ENCODE results near the gene ZNF526. TPM values are rescaled to one million over a fixed set of nuclear protein-coding genes. Genes with fewer than 3 reads are reported as not detected.

Gene ZNF526
- total and polyA plus RNA-seq, 9 of the 15 experiments (the other 6 are each of a cell fraction or from before 2014, with no cell fraction given), result 1.3 to 17.9 (median 6.2) TPM

DNA sequence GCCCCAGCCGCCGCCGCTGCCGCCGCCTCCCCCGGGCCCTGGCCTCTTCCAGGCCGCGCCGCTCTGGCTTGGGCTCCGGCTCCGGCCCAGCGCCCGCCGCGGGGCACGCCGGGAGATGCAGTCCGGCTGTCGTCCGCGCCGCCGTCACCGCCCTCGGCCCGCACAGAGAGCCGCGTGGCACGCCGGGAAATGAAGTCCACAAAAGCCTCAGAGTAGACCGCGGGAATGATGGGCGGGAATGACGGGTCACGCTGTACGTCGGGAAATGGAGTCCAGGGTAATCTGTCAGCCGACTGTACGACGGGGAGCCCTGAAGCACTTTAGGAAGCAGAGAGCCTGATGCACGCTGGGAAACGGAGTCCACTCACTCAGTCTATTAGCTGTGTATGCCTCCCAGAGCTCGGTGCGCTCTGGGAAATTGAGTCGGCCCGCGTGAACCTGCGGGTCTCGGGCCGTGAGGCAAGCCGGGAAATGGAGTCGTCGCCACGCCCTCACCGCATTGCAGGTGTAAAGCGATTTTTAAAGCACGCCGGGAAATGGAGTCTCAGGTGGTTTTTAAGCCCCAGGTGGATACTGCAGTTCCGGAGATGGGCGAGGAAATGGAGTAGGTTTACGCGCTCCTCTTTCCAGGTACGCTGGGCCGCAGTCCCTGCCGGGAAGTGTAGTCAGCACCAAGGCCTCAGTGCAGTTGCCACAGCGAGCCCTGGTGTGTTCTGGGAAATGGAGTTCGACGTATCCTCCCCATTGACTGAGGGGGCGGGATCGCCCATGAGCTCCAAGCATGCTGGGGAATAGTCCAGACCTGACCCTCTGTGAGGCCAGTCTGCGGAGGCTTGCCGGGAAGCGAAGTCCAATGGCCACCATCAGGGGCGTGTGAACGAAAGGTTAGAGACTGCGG is 22.6 kb downstream of the ZNF526 start, which contains the start of gene GSK3A (continued):
- TF ChIP-seq PKNOX1 (IDR thresholded peaks at IDR 0.05) (peak; percentile 97), NFXL1 (CRISPR knock-in tag; IDR thresholded peaks at IDR 0.05) (no peak), CCAR2 (IDR thresholded peaks at IDR 0.05; ENCODE audit: low read depth, low read length) (no peak), TFAP4 (CRISPR knock-in tag; IDR thresholded peaks at IDR 0.05; ENCODE audit: borderline replicate concordance) (peak; percentile 77), ZBTB33 (CRISPR knock-in tag; IDR thresholded peaks at IDR 0.05) (peak; percentile 14; the same call in 1 of the 2 replicates), AFF4 (CRISPR knock-in tag; IDR thresholded peaks at IDR 0.05) (no peak), POLR2A (conservative IDR thresholded peaks at IDR 0.05) (peak; percentile 96), POLR2AphosphoS2 (IDR thresholded peaks at IDR 0.05; ENCODE audit: low read length) (no peak; the same call in 1 of the 2 replicates), SPI1 (IDR thresholded peaks at IDR 0.05; ENCODE audit: borderline replicate concordance, low read depth, low read length) (peak; percentile 21; the same call in 1 of the 2 replicates), SRF (CRISPR knock-in tag; IDR thresholded peaks at IDR 0.05) (peak in 1 of 2 experiments; percentile 11; a peak in 1 of 4 replicates), TRIM28 (IDR thresholded peaks at IDR 0.05) (no peak), ZNF764 (CRISPR knock-in tag; IDR thresholded peaks at IDR 0.05; ENCODE audit: low read depth) (no peak), DDX20 (tag; IDR thresholded peaks at IDR 0.05; ENCODE audit: low read depth) (no peak), PHB2 (IDR thresholded peaks at IDR 0.05; ENCODE audit: low read depth) (no peak), ZNF707 (CRISPR knock-in tag; conservative IDR thresholded peaks at IDR 0.05) (no peak), GABPA (tag; conservative IDR thresholded peaks at IDR 0.05; ENCODE audit: low read depth) (peak; percentile 80)
- TF ChIP-seq, protein P1, sequence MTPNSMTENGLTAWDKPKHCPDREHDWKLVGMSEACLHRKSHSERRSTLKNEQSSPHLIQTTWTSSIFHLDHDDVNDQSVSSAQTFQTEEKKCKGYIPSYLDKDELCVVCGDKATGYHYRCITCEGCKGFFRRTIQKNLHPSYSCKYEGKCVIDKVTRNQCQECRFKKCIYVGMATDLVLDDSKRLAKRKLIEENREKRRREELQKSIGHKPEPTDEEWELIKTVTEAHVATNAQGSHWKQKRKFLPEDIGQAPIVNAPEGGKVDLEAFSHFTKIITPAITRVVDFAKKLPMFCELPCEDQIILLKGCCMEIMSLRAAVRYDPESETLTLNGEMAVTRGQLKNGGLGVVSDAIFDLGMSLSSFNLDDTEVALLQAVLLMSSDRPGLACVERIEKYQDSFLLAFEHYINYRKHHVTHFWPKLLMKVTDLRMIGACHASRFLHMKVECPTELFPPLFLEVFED (CRISPR knock-in tag; conservative IDR thresholded peaks at IDR 0.05), result peak; percentile 50
- TF ChIP-seq, protein P2, sequence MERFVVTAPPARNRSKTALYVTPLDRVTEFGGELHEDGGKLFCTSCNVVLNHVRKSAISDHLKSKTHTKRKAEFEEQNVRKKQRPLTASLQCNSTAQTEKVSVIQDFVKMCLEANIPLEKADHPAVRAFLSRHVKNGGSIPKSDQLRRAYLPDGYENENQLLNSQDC (CRISPR knock-in tag; IDR thresholded peaks at IDR 0.05), result peak; percentile 59; the same call in 1 of the 2 replicates

All from K562 (cell line).